Measurements from ENCODE around the gene MRPS2.

GRCh38 chr9:135533113-135533512, 32.6 kb downstream of the MRPS2 start:
- TF ChIP-seq POLR2A (IDR thresholded peaks at IDR 0.05; ENCODE audit: low read depth, low read length) (no peak), TAF1 (IDR thresholded peaks at IDR 0.05; ENCODE audit: borderline replicate concordance, low read depth, low read length) (no peak), POLR2AphosphoS5 (IDR thresholded peaks at IDR 0.05; ENCODE audit: low read depth, low read length) (no peak)
